ENCODE data around the gene MBD2. TPM values are rescaled to one million over a fixed set of nuclear protein-coding genes. Genes with fewer than 3 reads are reported as not detected.

MBD2 gene
- polyA plus RNA-seq, 1 donor from 2014 or later = 12.3 TPM

DNA sequence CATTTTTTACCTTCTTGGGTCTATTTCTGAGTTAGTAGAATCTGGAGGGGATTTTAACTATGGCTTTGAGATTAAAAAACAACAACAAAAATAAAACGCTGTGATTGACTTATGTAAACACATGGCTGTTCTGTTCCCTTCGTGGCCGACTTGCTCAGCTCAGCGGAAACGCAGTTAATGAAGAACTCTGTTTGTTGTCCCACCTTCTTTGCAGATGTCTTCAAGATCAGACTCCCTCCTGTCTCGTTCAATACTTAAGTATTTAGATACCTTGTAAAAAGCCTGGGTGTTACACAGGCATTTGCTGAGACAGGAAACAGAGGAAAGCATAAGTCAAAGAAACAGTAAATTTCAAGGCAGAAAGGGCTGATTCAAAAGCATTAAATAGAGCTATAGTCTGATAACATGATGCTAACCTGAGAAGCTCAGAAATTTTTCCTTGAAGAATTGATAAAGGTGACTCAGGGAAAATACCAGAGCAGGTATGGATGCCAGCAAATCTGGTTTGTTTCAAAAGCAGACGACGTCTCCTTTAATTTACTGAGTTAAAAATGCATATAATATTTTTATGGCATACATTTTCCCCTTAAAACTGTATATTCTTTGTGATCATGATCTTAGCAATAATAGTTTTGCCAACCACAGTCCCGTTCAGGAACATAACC, 23.2 kb upstream of the MBD2 start:
- peaks cover 30 to 36% (median 33%) of the 10 kb centered on the region in 3 donors for H3K4me1 Mint-ChIP-seq
- H3K27ac Mint-ChIP-seq = peak overlapping the region; percentile 57 to 94 (median 93)
- peak overlapping the region in 3 of 4 donors; percentile 3 to 17 (median 3) for H3K4me3 Mint-ChIP-seq
- H3K27me3 Mint-ChIP-seq = no peaks in the 10 kb centered on the region
- no peaks in the 10 kb centered on the region for H3K36me3 Mint-ChIP-seq
- no peaks in the 10 kb centered on the region for H3K9me3 Mint-ChIP-seq

DNA sequence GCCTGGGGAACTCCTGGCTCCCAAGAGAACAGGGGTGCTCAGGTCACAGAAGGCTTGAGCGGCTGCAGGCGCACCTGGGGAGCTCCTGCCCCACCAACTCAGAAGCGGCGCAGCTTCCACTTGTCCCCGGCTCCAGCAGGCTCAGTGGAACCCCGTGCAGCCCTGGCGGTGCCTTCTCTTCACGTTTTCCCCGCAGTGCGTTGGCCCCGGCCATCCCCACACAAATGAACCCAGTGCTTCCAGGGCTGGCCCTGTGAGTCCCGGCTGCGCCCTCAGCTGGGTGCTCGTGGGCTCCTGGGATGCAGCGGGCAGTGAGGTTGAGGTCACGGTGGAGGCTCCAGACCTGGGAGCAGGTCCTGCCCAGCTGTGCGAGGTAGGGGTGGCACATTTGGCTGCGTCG, 17.9 kb upstream of the MBD2 start:
- Mint-ChIP-seq H3K36me3 (no peaks in the 10 kb centered on the region), H3K27ac (no peak overlapping the region), H3K4me1 (peaks cover 6 to 8% (median 7%) of the 10 kb centered on the region in 3 donors), H3K27me3 (no peaks in the 10 kb centered on the region), H3K4me3 (peak overlapping the region in 1 of 4 donors; percentile 20), H3K9me3 (no peaks in the 10 kb centered on the region)

DNA sequence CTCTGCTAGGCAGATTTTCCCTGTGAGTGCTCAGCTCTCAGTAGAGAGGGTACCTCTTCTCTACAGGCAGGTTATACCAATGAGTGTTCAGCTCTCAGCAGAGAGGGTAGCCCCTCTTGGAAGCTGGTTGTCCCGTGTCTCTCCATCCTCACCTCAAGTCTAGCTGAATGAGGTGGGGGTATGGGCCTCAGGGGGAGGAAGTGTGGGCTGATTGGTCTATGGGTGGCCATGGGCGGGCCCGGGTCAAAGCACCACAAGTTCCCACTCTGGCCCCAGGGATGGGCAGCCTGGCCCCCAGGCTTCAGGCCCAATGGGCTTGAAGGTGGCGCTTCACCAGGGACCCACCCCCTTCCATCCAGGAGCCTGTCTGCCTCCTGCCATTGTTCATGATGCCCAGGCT, 17.0 kb upstream of the MBD2 start:
- Mint-ChIP-seq H3K27ac (no peak overlapping the region), H3K36me3 (no peaks in the 10 kb centered on the region), H3K4me3 (no peak overlapping the region), H3K27me3 (no peaks in the 10 kb centered on the region), H3K4me1 (peaks cover 0 to 3% (median 0%) of the 10 kb centered on the region in 3 donors), H3K9me3 (no peaks in the 10 kb centered on the region)

DNA sequence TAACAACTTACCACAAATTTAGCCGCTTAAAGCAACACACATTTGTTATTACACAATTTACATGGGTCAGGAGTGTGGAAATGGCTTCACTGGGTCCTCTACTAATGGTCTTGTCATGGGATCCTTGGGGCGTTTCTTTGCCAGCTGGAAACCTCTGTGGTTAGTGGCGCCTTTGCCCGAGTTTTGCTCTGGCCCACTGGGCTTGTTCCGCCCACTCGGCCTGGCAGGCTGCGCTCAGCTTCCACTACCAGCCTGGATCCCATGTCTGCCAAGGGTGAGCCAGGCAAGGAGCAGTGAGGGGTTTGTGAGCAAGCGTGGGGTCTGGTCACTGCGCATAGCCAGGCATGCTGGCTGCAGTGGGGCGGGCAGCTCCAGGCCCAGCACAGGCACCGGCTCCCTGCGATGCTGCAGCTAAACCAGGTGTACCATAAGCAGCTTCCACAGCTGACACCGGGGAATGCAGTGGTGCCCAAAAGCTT, 16.2 kb upstream of the MBD2 start:
- Mint-ChIP-seq H3K9me3 (no peaks in the 10 kb centered on the region), H3K27me3 (no peaks in the 10 kb centered on the region), H3K4me3 (no peak overlapping the region), H3K27ac (no peak overlapping the region), H3K36me3 (no peaks in the 10 kb centered on the region), H3K4me1 (peaks cover 0 to 3% (median 0%) of the 10 kb centered on the region in 3 donors)

DNA sequence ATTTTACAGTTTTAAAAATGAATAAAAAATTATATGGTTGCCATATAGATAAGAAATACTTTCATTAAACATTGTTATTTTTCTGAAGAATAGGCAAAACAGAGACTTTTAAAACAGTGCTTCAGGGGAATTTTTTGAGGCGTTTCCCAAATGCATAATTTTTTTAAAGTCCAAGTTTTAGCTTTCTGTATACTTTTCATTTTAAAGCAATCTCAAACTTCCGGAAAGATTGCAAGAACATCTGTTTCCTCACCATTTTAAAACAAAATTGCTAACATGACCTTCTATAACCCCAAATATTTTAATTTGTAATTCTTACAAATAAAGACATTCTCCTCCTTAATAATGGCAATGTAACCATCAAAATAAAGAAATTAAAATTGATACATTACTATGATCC, 15.1 kb upstream of the MBD2 start:
- no peaks in the 10 kb centered on the region for H3K36me3 Mint-ChIP-seq
- peaks cover 0 to 3% (median 0%) of the 10 kb centered on the region in 3 donors for H3K4me1 Mint-ChIP-seq
- no peak overlapping the region for H3K4me3 Mint-ChIP-seq
- no peak overlapping the region for H3K27ac Mint-ChIP-seq
- no peaks in the 10 kb centered on the region for H3K27me3 Mint-ChIP-seq
- no peaks in the 10 kb centered on the region for H3K9me3 Mint-ChIP-seq

DNA sequence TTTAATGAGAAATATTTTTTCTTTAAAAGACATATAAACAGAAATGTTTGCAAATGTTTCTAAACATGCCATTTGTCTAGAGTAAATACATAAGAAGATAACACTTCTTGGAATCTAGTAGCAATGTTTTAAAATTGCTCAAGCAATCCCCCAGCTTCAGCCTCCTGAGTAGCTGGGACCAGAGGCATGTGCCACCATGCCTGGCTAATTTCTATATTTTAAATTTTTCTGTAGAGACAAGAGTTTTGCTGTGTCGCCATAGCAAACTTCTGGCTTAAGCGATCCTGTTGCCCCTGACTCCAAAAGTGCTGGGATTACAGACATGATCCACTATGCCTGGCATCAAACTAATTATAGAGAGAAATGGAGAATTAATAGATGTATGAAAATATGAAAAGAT, 14.6 kb upstream of the MBD2 start:
- H3K4me3 Mint-ChIP-seq = no peak overlapping the region
- H3K27ac Mint-ChIP-seq = no peak overlapping the region
- no peaks in the 10 kb centered on the region for H3K36me3 Mint-ChIP-seq
- peaks cover 0 to 3% (median 0%) of the 10 kb centered on the region in 3 donors for H3K4me1 Mint-ChIP-seq
- no peaks in the 10 kb centered on the region for H3K9me3 Mint-ChIP-seq
- no peaks in the 10 kb centered on the region for H3K27me3 Mint-ChIP-seq

DNA sequence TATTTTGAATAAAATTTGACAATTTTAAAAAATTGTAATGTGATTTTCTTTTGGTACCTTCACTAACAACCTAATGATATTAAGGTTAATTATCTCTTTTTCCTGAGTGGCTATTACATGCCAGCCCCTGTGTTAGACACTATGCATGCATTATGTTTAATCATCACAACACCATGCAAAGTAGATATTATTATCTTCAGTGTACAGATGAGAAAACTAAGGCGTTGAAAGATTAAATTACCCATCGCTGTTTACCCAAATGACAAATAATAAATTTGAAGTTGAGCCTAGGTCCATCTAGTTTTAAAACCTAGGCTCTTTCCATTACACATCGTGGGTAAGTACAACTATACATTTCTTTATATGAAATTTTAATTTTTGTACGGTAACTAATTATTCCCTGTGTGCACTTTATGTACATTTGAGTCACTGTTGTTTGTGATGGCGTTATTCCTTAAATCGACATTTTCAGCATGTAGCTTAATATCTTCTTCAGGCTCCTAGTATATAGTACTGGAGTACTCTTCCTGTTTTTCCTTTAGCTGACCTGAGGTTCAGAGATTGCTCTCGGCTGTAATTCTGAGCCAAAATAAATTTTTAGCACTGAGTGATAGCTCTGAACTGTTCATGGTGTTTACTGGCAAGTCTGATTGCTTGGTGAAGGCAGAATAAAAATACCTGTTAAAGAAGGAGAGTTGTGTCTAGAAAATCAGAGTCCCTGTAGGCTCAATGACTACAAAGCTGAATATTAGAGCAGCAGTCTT, 13.9 kb upstream of the MBD2 start:
- Mint-ChIP-seq H3K36me3 (no peaks in the 10 kb centered on the region), H3K27ac (no peak overlapping the region), H3K9me3 (no peaks in the 10 kb centered on the region)

DNA sequence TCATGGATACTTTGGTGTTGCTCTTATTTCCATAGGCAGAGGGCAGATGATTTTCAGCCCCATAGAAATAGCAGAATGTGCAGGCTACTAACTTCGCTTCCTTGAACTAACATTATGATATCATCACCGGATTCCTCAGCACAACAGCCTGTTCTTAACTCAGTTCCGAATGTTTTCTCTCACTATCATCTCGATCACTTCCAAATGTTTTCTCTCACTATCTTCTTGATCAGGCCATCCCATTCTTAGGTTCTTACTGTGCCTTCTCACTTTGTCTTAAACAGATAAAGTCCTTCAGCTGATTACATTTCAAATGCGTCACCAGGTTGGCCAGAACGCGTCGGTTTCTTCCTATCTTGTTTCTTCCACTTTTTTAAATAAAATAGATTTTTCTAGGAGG, 11.4 kb upstream of the MBD2 start:
- H3K9me3 Mint-ChIP-seq = peaks cover 0 to 2% (median 0%) of the 10 kb centered on the region in 3 donors
- H3K4me1 Mint-ChIP-seq = peaks cover 0 to 1% (median 0%) of the 10 kb centered on the region in 3 donors
- H3K4me3 Mint-ChIP-seq = no peak overlapping the region
- no peaks in the 10 kb centered on the region for H3K36me3 Mint-ChIP-seq
- no peak overlapping the region for H3K27ac Mint-ChIP-seq
- no peaks in the 10 kb centered on the region for H3K27me3 Mint-ChIP-seq

More for the DNA sequence above, 13.9 kb upstream of the MBD2 start:
- Mint-ChIP-seq H3K4me1 (peaks cover 0 to 3% (median 0%) of the 10 kb centered on the region in 3 donors), H3K27me3 (no peaks in the 10 kb centered on the region), H3K4me3 (no peak overlapping the region)

DNA sequence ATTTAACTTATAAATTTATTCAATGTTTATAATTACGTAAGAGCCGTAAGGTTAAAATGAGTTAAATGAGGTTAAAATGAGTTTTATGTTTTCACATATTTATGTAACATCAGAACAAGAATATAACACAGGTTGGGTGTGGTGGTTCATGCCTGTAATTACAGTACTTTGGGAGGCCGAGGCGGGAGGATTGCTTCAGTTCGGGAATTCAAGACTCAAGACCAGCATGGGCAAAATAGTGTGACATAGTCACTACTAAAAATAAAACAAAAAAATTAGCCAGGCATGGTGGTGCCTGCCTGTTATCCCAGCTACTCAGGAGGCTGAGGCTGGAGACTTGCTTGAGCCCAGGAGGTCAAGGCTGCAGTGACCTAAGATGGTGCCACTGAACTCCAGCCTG, 9.3 kb upstream of the MBD2 start:
- peaks cover 1% of the 10 kb centered on the region for H3K36me3 Mint-ChIP-seq
- peaks cover 0 to 2% (median 0%) of the 10 kb centered on the region in 3 donors for H3K9me3 Mint-ChIP-seq
- H3K4me1 Mint-ChIP-seq = peaks cover 0 to 2% (median 0%) of the 10 kb centered on the region in 3 donors
- H3K4me3 Mint-ChIP-seq = no peak overlapping the region
- no peaks in the 10 kb centered on the region for H3K27me3 Mint-ChIP-seq
- no peak overlapping the region for H3K27ac Mint-ChIP-seq

DNA sequence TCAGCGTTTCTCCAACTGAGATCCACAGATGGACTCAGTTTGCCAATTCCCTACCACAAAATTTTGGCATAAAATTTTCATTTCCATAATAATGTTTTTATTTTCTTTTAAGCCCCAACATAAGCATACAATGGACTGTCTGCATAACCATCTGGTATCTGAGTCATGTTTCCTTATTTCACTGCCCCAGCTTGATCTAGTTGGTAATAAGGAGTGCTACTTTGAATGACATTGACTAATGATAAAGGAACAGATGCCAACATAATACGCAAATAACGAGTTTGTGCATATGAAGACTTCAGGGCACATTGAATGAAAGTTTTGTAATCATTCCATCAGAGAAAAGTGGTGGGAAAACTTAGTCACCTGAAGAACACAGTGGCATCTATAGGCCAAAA, 8.8 kb upstream of the MBD2 start:
- peaks cover 0 to 2% (median 0%) of the 10 kb centered on the region in 3 donors for H3K9me3 Mint-ChIP-seq

DNA sequence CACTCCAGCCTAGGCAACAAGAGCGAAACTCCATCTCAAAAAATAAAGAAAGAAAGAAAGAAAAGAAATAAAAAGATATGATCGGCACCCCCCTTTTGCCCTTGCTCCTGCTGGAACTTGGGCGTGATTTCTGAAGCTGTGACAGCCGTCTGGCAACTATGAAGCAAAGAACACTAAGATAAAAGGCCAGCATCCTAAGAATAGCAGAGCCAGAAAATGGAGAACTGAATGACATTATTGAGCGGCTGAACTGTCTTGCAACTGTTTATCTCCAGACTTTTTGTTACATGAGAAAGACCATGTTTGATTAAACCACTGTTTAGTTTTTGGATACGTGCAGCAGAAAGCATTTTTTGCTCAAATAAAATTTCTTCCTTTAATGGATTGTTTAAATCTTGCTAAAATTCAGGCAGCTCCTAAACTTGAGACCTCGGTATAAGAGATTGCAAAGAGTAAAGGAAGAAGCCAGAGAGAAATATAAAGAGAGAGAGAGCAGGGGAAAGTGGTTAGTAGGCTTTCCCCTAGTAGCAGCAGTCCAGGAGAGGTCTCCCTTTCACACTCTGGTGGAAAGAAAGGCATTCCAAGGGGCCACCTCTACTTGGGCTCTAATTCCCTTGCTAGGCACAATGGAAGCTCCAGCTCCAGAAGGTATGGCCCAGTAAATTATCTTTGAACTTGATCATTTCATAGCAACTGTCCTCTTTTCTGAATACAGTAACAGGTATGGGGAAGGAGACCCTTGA, 8.2 kb upstream of the MBD2 start:
- peak overlapping the region in 1 of 4 donors; percentile 30 for H3K4me3 Mint-ChIP-seq
- peaks cover 0 to 2% (median 0%) of the 10 kb centered on the region in 3 donors for H3K4me1 Mint-ChIP-seq

More for the DNA sequence above, 8.8 kb upstream of the MBD2 start:
- H3K4me3 Mint-ChIP-seq = no peak overlapping the region
- H3K27ac Mint-ChIP-seq = no peak overlapping the region
- H3K4me1 Mint-ChIP-seq = peaks cover 0 to 2% (median 0%) of the 10 kb centered on the region in 3 donors
- no peaks in the 10 kb centered on the region for H3K27me3 Mint-ChIP-seq
- peaks cover 1% of the 10 kb centered on the region for H3K36me3 Mint-ChIP-seq

DNA sequence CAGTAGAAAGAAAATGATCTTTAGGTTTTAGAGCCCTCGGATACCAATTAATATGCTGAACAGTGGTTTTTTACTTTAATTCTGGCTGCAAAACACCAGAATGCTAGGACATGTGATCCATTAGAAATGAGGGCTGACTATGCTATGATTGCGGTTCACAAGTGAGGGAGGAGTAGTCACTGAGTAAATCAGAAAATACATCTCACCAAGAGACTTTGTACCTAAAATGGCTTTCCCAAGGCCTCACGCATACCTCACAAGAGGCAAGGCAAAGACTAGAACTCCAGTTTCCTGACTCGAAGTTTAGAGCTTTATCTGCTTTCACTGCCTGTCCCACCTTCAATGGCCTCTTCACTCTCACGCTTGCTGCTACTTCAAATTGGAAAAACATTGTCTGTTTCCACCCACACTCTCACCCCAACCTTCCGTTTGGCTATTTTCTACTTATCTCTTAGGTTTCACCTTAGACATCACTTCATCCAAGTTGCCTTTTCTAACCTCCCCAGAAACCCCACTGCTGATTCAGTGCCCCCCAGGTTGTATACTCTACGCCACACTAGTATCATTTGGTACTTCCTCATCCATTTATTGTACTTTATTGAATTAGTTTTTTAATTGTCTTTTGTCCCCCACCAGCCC, 5.1 kb upstream of the MBD2 start:
- H3K4me1 Mint-ChIP-seq = peaks cover 0 to 6% (median 0%) of the 10 kb centered on the region in 3 donors
- H3K27ac Mint-ChIP-seq = no peak overlapping the region
- peaks cover 0 to 2% (median 0%) of the 10 kb centered on the region in 3 donors for H3K9me3 Mint-ChIP-seq
- H3K36me3 Mint-ChIP-seq = peaks cover 1% of the 10 kb centered on the region
- H3K27me3 Mint-ChIP-seq = no peaks in the 10 kb centered on the region
- H3K4me3 Mint-ChIP-seq = peak overlapping the region in 1 of 4 donors; percentile 41

More for the DNA sequence above, 8.2 kb upstream of the MBD2 start:
- H3K27ac Mint-ChIP-seq = no peak overlapping the region
- peaks cover 1% of the 10 kb centered on the region for H3K36me3 Mint-ChIP-seq
- peaks cover 0 to 2% (median 0%) of the 10 kb centered on the region in 3 donors for H3K9me3 Mint-ChIP-seq
- no peaks in the 10 kb centered on the region for H3K27me3 Mint-ChIP-seq

DNA sequence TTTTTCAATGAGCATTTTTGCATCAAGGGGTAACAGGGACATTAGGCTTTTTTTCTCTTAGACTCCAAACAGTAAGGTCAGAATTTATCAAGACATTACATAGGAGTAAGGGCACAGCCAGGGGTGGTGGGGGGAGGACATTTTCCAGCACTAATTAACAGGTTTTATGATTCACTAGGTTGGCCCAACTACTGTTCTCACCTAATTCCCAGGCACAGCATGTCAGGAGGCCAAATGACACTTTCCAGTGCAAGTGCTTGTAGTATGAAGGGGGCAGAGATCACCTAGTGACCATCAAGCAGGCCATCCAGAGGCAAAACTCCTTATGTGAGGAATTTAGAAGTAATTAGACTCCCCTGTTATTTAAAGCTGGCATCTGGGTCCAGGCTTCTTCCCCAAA, 3.9 kb upstream of the MBD2 start:
- no peaks in the 10 kb centered on the region for H3K27me3 Mint-ChIP-seq

DNA sequence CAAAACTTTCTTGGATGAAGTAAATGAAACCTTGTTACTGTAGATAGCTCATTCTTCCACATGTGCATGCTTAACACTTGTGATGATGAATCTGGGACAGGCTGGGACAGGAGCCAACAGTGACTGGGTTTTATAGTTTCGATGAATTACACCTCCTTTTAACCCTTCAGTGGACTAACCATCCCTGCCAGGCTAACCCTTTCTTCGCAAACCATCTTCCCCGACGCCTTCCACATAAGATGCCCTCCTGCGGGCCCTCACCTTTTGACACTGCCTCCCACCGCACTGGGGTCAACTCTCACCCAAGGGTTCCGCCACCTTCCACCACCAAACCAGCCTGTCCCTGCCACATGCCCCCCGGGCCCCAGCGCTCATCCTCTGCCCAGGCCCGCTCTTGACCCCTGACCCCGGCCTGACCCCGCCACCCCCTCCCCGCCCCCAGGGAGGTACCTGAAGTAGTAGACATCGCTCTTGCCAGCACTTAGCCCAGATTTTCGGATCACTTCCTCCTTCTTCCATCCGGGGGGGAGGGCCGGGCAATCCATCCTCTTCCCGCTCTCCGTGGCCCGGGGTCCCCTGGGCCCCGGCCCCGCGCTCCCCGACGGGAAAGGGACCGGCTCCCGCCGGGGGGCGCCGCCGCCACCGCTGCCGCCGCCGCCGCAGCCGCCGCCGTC, 764 bp downstream of the MBD2 start:
- Mint-ChIP-seq H3K4me3 (peak overlapping the region; percentile 89 to 97 (median 96)), H3K9me3 (no peaks in the 10 kb centered on the region), H3K4me1 (peaks cover 35 to 45% (median 40%) of the 10 kb centered on the region in 3 donors)

More for the DNA sequence above, 3.9 kb upstream of the MBD2 start:
- no peak overlapping the region for H3K27ac Mint-ChIP-seq
- H3K36me3 Mint-ChIP-seq = peaks cover 1% of the 10 kb centered on the region
- H3K4me1 Mint-ChIP-seq = peaks cover under 1 to 8% (median 2%) of the 10 kb centered on the region in 3 donors
- peaks cover 0 to 2% (median 0%) of the 10 kb centered on the region in 3 donors for H3K9me3 Mint-ChIP-seq
- peak overlapping the region in 1 of 4 donors; percentile 44 for H3K4me3 Mint-ChIP-seq

More for the DNA sequence above, 764 bp downstream of the MBD2 start:
- Mint-ChIP-seq H3K36me3 (no peaks in the 10 kb centered on the region), H3K27ac (peak overlapping the region; percentile 76 to 96 (median 93)), H3K27me3 (no peaks in the 10 kb centered on the region)

All from IgD-negative memory B cell (primary cell).